Panc1 (cell line): ENCODE measurements around the gene PPDPF.
A peak's percentile ranks its signal among the peaks of the same experiment; 100 is the strongest.

ENCODE experiments used
- POLR2AphosphoS5 ChIP-seq: IDR thresholded peaks from 2 replicates; pipeline ENCODE4 v1.6.1; 2012; ENCODE audit warnings: mild to moderate bottlenecking, low read depth, low read length, moderate library complexity
- SIN3A ChIP-seq: IDR thresholded peaks from 2 replicates; pipeline ENCODE4 v1.6.1; 2012; ENCODE audit warnings: low read depth, mild to moderate bottlenecking, low read length, moderate library complexity, borderline replicate concordance; ENCODE audit not compliant: insufficient read depth
- TCF7L2 ChIP-seq: IDR thresholded peaks from 2 replicates; pipeline ENCODE4 v1.6.1; 2011; ENCODE audit warnings: mild to moderate bottlenecking, low read depth, low read length, inconsistent platforms
- TF ChIP-seq, protein P1 (sequence below): fragments of 450-650 bp; IDR thresholded peaks from 2 replicates; pipeline ENCODE4 v1.5.1; 2017; ENCODE audit warnings: mild to moderate bottlenecking
- TF ChIP-seq, protein P2 (sequence below), 2 experiments: IDR thresholded peaks; 2 replicates each; pipeline ENCODE4 v1.6.1; 2011 to 2012; ENCODE audit warnings: low read depth in 2 of 2, control low read depth in 1 of 2, low read length in 1 of 2, mild to moderate bottlenecking in 1 of 2, moderate library complexity in 1 of 2; ENCODE audit not compliant: insufficient read depth in 1 of 2

DNA sequence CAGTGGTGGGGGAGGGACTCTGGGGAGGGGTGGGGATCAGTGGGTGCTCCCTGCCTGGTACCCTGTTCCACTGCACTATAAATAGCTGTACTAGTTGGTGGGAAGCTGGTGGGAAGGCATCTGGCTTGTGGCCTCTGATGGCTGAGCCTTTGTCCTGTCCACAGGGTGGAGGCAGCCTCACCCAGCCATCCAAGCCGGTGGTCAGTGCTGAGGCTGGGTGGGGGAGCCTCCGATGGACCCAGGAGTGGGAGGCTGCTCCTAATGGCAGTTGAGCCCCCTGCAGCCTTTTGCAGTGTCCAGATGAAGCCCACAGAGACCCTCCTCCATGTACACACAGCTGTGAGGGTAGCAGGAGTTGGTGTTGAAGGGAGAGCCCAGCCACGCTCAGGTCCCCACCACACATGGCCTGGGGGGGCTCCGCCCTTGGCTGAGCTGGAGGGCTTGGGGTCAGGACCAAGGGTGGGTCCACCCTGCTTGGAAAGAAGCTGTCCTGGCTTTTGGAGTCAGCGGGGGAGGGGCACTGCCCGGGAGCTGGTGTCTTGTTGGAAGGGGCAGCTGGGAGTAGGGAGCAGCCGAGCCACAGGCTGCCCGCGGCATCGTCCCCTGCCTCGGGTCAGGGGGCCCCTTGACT lies 2.5 kb downstream of the PPDPF start:
- TF ChIP-seq SIN3A (no peak), POLR2AphosphoS5 (0 out of 2 replicates have a peak, but pooled peaks have one; percentile 13), TCF7L2 (no peak)
- TF ChIP-seq, protein P1, sequence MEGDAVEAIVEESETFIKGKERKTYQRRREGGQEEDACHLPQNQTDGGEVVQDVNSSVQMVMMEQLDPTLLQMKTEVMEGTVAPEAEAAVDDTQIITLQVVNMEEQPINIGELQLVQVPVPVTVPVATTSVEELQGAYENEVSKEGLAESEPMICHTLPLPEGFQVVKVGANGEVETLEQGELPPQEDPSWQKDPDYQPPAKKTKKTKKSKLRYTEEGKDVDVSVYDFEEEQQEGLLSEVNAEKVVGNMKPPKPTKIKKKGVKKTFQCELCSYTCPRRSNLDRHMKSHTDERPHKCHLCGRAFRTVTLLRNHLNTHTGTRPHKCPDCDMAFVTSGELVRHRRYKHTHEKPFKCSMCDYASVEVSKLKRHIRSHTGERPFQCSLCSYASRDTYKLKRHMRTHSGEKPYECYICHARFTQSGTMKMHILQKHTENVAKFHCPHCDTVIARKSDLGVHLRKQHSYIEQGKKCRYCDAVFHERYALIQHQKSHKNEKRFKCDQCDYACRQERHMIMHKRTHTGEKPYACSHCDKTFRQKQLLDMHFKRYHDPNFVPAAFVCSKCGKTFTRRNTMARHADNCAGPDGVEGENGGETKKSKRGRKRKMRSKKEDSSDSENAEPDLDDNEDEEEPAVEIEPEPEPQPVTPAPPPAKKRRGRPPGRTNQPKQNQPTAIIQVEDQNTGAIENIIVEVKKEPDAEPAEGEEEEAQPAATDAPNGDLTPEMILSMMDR: no peak
- TF ChIP-seq, protein P2, sequence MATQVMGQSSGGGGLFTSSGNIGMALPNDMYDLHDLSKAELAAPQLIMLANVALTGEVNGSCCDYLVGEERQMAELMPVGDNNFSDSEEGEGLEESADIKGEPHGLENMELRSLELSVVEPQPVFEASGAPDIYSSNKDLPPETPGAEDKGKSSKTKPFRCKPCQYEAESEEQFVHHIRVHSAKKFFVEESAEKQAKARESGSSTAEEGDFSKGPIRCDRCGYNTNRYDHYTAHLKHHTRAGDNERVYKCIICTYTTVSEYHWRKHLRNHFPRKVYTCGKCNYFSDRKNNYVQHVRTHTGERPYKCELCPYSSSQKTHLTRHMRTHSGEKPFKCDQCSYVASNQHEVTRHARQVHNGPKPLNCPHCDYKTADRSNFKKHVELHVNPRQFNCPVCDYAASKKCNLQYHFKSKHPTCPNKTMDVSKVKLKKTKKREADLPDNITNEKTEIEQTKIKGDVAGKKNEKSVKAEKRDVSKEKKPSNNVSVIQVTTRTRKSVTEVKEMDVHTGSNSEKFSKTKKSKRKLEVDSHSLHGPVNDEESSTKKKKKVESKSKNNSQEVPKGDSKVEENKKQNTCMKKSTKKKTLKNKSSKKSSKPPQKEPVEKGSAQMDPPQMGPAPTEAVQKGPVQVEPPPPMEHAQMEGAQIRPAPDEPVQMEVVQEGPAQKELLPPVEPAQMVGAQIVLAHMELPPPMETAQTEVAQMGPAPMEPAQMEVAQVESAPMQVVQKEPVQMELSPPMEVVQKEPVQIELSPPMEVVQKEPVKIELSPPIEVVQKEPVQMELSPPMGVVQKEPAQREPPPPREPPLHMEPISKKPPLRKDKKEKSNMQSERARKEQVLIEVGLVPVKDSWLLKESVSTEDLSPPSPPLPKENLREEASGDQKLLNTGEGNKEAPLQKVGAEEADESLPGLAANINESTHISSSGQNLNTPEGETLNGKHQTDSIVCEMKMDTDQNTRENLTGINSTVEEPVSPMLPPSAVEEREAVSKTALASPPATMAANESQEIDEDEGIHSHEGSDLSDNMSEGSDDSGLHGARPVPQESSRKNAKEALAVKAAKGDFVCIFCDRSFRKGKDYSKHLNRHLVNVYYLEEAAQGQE (IDR thresholded peaks at IDR 0.05; ENCODE audit: insufficient read depth in 1 of 2, low read depth in 2 of 2, low read length in 1 of 2): no peak
